Hematopoietic multipotent progenitor cell treated with erythropoietin and hydrocortisone succinate and interleukin-3 and kit ligand, for 4 days (in vitro differentiated cells): ENCODE data around the gene ZNF557.

Experiments used
- DNase-seq: peaks from one replicate; pipeline ENCODE4 v3.0.0-alpha.2; 2015

The ZNF557 gene

GRCh38 chr19:7130043-7130442 is 60.5 kb downstream of the ZNF557 start:
- no peak for DNase-seq

- no peak for DNase-seq
Measured at GRCh38 chr19:7132054-7132453, 62.6 kb downstream of the ZNF557 start.

- DNase-seq: no peak
Measured at GRCh38 chr19:7137120-7137519, 67.6 kb downstream of the ZNF557 start.
